Measurements from ENCODE around the gene CNR2.

The CNR2 gene

GRCh38 chr1:23899070-23899469 lies 14.1 kb downstream of the CNR2 start:
- Histone ChIP-seq H3K27ac (no peak overlapping the region), H3K4me3 (no peak overlapping the region)
- TF ChIP-seq CTCF (IDR thresholded peaks at IDR 0.05): no peak
- DNase-seq (ENCODE audit: low spot score): no peak

- H3K27ac ChIP-seq: no peak overlapping the region
- TF ChIP-seq CTCF (IDR thresholded peaks at IDR 0.05): no peak
- no peak overlapping the region for H3K4me3 ChIP-seq
- no peak for DNase-seq (ENCODE audit: low spot score)
Observed at GRCh38 chr1:23897083-23897482, 16.1 kb downstream of the CNR2 start.

GRCh38 chr1:23896491-23896890 lies 16.7 kb downstream of the CNR2 start:
- H3K4me3 ChIP-seq: no peak overlapping the region
- no peak overlapping the region for H3K27ac ChIP-seq
- TF ChIP-seq CTCF (IDR thresholded peaks at IDR 0.05): no peak
- no peak for DNase-seq (ENCODE audit: low spot score)

- Histone ChIP-seq H3K4me3 (no peak overlapping the region), H3K27ac (no peak overlapping the region)
- no peak for TF ChIP-seq CTCF (IDR thresholded peaks at IDR 0.05)
- DNase-seq (ENCODE audit: low spot score): no peak
Observed at GRCh38 chr1:23895993-23896392, 17.2 kb downstream of the CNR2 start.

GRCh38 chr1:23895082-23895481 lies 18.1 kb downstream of the CNR2 start:
- DNase-seq (ENCODE audit: low spot score): no peak
- no peak for TF ChIP-seq CTCF (IDR thresholded peaks at IDR 0.05)
- Histone ChIP-seq H3K4me3 (no peak overlapping the region), H3K27ac (no peak overlapping the region)

GRCh38 chr1:23889074-23889473 lies 24.1 kb downstream of the CNR2 start:
- Histone ChIP-seq H3K4me3 (no peak overlapping the region), H3K27ac (no peak overlapping the region)
- DNase-seq (ENCODE audit: low spot score): no peak
- TF ChIP-seq CTCF (IDR thresholded peaks at IDR 0.05): no peak

GRCh38 chr1:23885222-23885621 lies 27.9 kb downstream of the CNR2 start:
- Histone ChIP-seq H3K4me3 (no peak overlapping the region), H3K27ac (no peak overlapping the region)
- DNase-seq (ENCODE audit: low spot score): no peak
- no peak for TF ChIP-seq CTCF (IDR thresholded peaks at IDR 0.05)

All from coronary artery (tissue), 2 donors.